WTC11 (cell line): ENCODE measurements around the gene MFSD2A.

Experiments
- CREM ChIP-seq: sonication (generic); formaldehyde crosslinking; IDR thresholded peaks from 2 replicates; pipeline ENCODE4 v1.8.1; 2022; ENCODE audit warnings: mild to moderate bottlenecking, missing genetic modification reagents, moderate library complexity
- FOXJ3 ChIP-seq: sonication (generic); formaldehyde crosslinking; IDR thresholded peaks from 2 replicates; pipeline ENCODE4 v1.9.0; 2021; ENCODE audit warnings: missing genetic modification reagents, mild to moderate bottlenecking, borderline replicate concordance
- FOXP1 ChIP-seq: sonication (generic); formaldehyde crosslinking; IDR thresholded peaks from 2 replicates; pipeline ENCODE4 v1.8.0; 2022; ENCODE audit warnings: missing genetic modification reagents, mild to moderate bottlenecking, moderate library complexity, borderline replicate concordance
- HMGXB4 ChIP-seq: sonication (generic); formaldehyde crosslinking; IDR thresholded peaks from 2 replicates; pipeline ENCODE4 v1.8.1; 2023; ENCODE audit warnings: mild to moderate bottlenecking, moderate library complexity, missing genetic modification reagents
- IRF2 ChIP-seq: sonication (generic); formaldehyde crosslinking; IDR thresholded peaks from 2 replicates; pipeline ENCODE4 v1.8.0; 2022; ENCODE audit warnings: low read depth, missing genetic modification reagents, borderline replicate concordance
- JAZF1 ChIP-seq: fragments of 250-450 bp; sonication (Bioruptor Pico); IDR thresholded peaks from 2 replicates; pipeline ENCODE4 v1.9.0; 2021; ENCODE audit warnings: moderate library complexity, mild to moderate bottlenecking, inconsistent platforms
- NR2C2 ChIP-seq: sonication (generic); formaldehyde crosslinking; IDR thresholded peaks from 2 replicates; pipeline ENCODE4 v1.8.0; 2022; ENCODE audit warnings: mild to moderate bottlenecking, missing genetic modification reagents
- STAT6 ChIP-seq: sonication (generic); formaldehyde crosslinking; conservative IDR thresholded peaks from 2 replicates; pipeline ENCODE4 v1.8.1; 2023; ENCODE audit warnings: mild to moderate bottlenecking, low read depth, missing genetic modification reagents, moderate library complexity
- TEAD4 ChIP-seq: sonication (generic); formaldehyde crosslinking; IDR thresholded peaks from 2 replicates; pipeline ENCODE4 v1.8.0; 2022; ENCODE audit warnings: mild to moderate bottlenecking, missing genetic modification reagents
- ZBTB21 ChIP-seq: sonication (generic); formaldehyde crosslinking; IDR thresholded peaks from 2 replicates; pipeline ENCODE4 v1.8.1; 2023; ENCODE audit warnings: mild to moderate bottlenecking, missing genetic modification reagents, borderline replicate concordance
- TF ChIP-seq, protein P1 (sequence below): fragments of 200-600 bp; IDR thresholded peaks from 2 replicates; pipeline ENCODE4 v1.8.0; 2022; ENCODE audit warnings: antibody characterized with exemption
- TF ChIP-seq, protein P2 (sequence below): sonication (generic); formaldehyde crosslinking; IDR thresholded peaks from 2 replicates; pipeline ENCODE4 v1.8.1; 2022; ENCODE audit warnings: mild to moderate bottlenecking, moderate library complexity, missing genetic modification reagents
- TF ChIP-seq, protein P3 (sequence below): sonication (generic); formaldehyde crosslinking; IDR thresholded peaks from 2 replicates; pipeline ENCODE4 v1.8.0; 2022; ENCODE audit warnings: mild to moderate bottlenecking, missing genetic modification reagents
- TF ChIP-seq, protein P4 (sequence below): sonication (generic); formaldehyde crosslinking; IDR thresholded peaks from 2 replicates; pipeline ENCODE4 v1.8.0; 2023; ENCODE audit warnings: mild to moderate bottlenecking, missing genetic modification reagents

DNA sequence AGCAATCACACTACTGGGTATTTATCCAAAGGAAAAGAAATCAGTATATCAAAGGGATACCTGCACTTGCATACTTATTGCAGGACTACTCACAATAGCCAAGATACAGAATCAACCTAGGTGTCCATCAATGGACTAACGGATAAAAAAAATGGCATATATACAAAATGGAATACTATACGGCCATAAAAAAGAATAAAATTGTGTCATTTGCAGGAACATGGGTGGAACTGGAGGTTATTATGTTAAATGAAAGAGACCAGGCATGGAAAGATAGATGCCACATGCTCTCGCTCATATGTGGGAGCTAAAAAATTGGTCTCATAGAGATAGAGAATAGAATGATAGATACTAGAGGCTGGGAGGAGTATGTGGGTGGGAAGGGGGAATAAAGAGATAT, 56.3 kb downstream of the MFSD2A start:
- no peak for TF ChIP-seq FOXJ3 (CRISPR knock-in tag)
- TF ChIP-seq NR2C2 (CRISPR knock-in tag), result no peak
- TF ChIP-seq, protein P1, sequence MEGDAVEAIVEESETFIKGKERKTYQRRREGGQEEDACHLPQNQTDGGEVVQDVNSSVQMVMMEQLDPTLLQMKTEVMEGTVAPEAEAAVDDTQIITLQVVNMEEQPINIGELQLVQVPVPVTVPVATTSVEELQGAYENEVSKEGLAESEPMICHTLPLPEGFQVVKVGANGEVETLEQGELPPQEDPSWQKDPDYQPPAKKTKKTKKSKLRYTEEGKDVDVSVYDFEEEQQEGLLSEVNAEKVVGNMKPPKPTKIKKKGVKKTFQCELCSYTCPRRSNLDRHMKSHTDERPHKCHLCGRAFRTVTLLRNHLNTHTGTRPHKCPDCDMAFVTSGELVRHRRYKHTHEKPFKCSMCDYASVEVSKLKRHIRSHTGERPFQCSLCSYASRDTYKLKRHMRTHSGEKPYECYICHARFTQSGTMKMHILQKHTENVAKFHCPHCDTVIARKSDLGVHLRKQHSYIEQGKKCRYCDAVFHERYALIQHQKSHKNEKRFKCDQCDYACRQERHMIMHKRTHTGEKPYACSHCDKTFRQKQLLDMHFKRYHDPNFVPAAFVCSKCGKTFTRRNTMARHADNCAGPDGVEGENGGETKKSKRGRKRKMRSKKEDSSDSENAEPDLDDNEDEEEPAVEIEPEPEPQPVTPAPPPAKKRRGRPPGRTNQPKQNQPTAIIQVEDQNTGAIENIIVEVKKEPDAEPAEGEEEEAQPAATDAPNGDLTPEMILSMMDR, result no peak
- no peak for TF ChIP-seq CREM
- TF ChIP-seq, protein P2, sequence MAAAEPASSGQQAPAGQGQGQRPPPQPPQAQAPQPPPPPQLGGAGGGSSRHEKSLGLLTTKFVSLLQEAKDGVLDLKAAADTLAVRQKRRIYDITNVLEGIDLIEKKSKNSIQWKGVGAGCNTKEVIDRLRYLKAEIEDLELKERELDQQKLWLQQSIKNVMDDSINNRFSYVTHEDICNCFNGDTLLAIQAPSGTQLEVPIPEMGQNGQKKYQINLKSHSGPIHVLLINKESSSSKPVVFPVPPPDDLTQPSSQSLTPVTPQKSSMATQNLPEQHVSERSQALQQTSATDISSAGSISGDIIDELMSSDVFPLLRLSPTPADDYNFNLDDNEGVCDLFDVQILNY, result no peak
- TF ChIP-seq IRF2 (CRISPR knock-in tag), result no peak
- TF ChIP-seq ZBTB21 (CRISPR knock-in tag), result no peak
- no peak for TF ChIP-seq STAT6 (CRISPR knock-in tag)
- TF ChIP-seq JAZF1 (CRISPR knock-in tag), result no peak
- TF ChIP-seq, protein P3, sequence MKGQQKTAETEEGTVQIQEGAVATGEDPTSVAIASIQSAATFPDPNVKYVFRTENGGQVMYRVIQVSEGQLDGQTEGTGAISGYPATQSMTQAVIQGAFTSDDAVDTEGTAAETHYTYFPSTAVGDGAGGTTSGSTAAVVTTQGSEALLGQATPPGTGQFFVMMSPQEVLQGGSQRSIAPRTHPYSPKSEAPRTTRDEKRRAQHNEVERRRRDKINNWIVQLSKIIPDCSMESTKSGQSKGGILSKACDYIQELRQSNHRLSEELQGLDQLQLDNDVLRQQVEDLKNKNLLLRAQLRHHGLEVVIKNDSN (CRISPR knock-in tag), result no peak
- no peak for TF ChIP-seq HMGXB4 (CRISPR knock-in tag)
- no peak for TF ChIP-seq TEAD4 (CRISPR knock-in tag)
- no peak for TF ChIP-seq FOXP1 (CRISPR knock-in tag)
- TF ChIP-seq, protein P4, sequence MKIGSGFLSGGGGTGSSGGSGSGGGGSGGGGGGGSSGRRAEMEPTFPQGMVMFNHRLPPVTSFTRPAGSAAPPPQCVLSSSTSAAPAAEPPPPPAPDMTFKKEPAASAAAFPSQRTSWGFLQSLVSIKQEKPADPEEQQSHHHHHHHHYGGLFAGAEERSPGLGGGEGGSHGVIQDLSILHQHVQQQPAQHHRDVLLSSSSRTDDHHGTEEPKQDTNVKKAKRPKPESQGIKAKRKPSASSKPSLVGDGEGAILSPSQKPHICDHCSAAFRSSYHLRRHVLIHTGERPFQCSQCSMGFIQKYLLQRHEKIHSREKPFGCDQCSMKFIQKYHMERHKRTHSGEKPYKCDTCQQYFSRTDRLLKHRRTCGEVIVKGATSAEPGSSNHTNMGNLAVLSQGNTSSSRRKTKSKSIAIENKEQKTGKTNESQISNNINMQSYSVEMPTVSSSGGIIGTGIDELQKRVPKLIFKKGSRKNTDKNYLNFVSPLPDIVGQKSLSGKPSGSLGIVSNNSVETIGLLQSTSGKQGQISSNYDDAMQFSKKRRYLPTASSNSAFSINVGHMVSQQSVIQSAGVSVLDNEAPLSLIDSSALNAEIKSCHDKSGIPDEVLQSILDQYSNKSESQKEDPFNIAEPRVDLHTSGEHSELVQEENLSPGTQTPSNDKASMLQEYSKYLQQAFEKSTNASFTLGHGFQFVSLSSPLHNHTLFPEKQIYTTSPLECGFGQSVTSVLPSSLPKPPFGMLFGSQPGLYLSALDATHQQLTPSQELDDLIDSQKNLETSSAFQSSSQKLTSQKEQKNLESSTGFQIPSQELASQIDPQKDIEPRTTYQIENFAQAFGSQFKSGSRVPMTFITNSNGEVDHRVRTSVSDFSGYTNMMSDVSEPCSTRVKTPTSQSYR, result no peak
